GM23338 (cell line): ENCODE measurements around the gene CEBPE. TPM values are rescaled to one million over a fixed set of nuclear protein-coding genes. Genes with fewer than 3 reads are reported as not detected.

ENCODE experiments used
- ATAC-seq: fragments of 200-7000 bp; cut with Tn5 transposase; 3 replicates; pipeline ENCODE4 v1.9.1; 2020
- DNase-seq: peaks from one replicate; pipeline ENCODE4 v3.0.0-alpha.2; 2015; ENCODE audit warnings: low spot score
- H2AFZ ChIP-seq: fragments of 200-600 bp; sonication (generic); 2 replicates; pipeline ENCODE4 v1.8.0; 2016; ENCODE audit warnings: antibody characterized with exemption, mild to moderate bottlenecking, moderate library complexity
- H3F3A ChIP-seq: fragments of 200-600 bp; sonication (generic); replicated peaks from 2 replicates; pipeline ENCODE4 v1.8.0; 2017; ENCODE audit warnings: antibody characterized with exemption, mixed run types, low read depth
- H3K27ac ChIP-seq: fragments of 200-600 bp; sonication (generic); 2 replicates; pipeline ENCODE4 v1.6.1; 2016; ENCODE audit warnings: low read depth
- H3K27me3 ChIP-seq: fragments of 200-600 bp; sonication (generic); 2 replicates; pipeline ENCODE4 v1.8.0; 2016; ENCODE audit warnings: mild to moderate bottlenecking, mixed run types, moderate library complexity; ENCODE audit not compliant: insufficient read depth
- H3K36me3 ChIP-seq: fragments of 200-600 bp; sonication (generic); 2 replicates; pipeline ENCODE4 v1.8.0; 2016; ENCODE audit warnings: mild to moderate bottlenecking; ENCODE audit not compliant: insufficient read depth
- H3K4me1 ChIP-seq: fragments of 200-600 bp; sonication (generic); 2 replicates; pipeline ENCODE4 v1.8.0; 2016; ENCODE audit warnings: mild to moderate bottlenecking, moderate library complexity; ENCODE audit not compliant: insufficient read depth
- H3K4me2 ChIP-seq: fragments of 200-600 bp; sonication (generic); 2 replicates; pipeline ENCODE4 v1.7.1; 2017; ENCODE audit warnings: mixed run types
- H3K4me3 ChIP-seq: fragments of 200-600 bp; sonication (generic); 2 replicates; pipeline ENCODE4 v1.6.1; 2016; ENCODE audit warnings: mixed run types
- H3K79me2 ChIP-seq: fragments of 200-600 bp; sonication (generic); replicated peaks from 2 replicates; pipeline ENCODE4 v1.8.0; 2017; ENCODE audit warnings: mild to moderate bottlenecking; ENCODE audit not compliant: insufficient read depth
- H3K9me2 ChIP-seq: fragments of 200-600 bp; sonication (generic); 2 replicates; pipeline ENCODE4 v1.8.0; 2017; ENCODE audit not compliant: insufficient read depth
- H4K20me1 ChIP-seq: fragments of 200-600 bp; sonication (generic); replicated peaks from 2 replicates; pipeline ENCODE4 v1.8.0; 2017; ENCODE audit warnings: mild to moderate bottlenecking; ENCODE audit not compliant: insufficient read depth
- H3K27ac Mint-ChIP-seq: 2 replicates; pipeline ENCODE4 v1.8.0; 2020; ENCODE audit warnings: inconsistent platforms, mild to moderate bottlenecking, moderate library complexity, mixed read lengths
- H3K27me3 Mint-ChIP-seq: 3 replicates; pipeline ENCODE4 v1.8.0; 2022; ENCODE audit warnings: low read depth, mild to moderate bottlenecking, moderate library complexity, mixed read lengths, inconsistent platforms; ENCODE audit not compliant: insufficient read depth, poor library complexity
- H3K36me3 Mint-ChIP-seq: 3 replicates; pipeline ENCODE4 v1.8.0; 2021; ENCODE audit warnings: low read depth, mild to moderate bottlenecking, inconsistent platforms, moderate library complexity, mixed read lengths
- H3K4me1 Mint-ChIP-seq: 3 replicates; pipeline ENCODE4 v1.8.0; 2020; ENCODE audit warnings: mild to moderate bottlenecking, inconsistent platforms, mixed read lengths
- H3K4me3 Mint-ChIP-seq: 3 replicates; pipeline ENCODE4 v1.8.0; 2021; ENCODE audit warnings: moderate library complexity, mild to moderate bottlenecking, inconsistent platforms, mixed read lengths
- H3K9me3 Mint-ChIP-seq: 3 replicates; pipeline ENCODE4 v1.8.0; 2020; ENCODE audit warnings: moderate library complexity, mild to moderate bottlenecking, inconsistent platforms, mixed read lengths
- CREB1 ChIP-seq: fragments of 250-450 bp; sonication (Bioruptor Pico); IDR thresholded peaks from 2 replicates; pipeline ENCODE4 v1.5.0; 2020; ENCODE audit warnings: low read depth, mild to moderate bottlenecking, moderate library complexity
- CTCF ChIP-seq, 2 experiments: fragments of 200-600 bp in 1 of 2; sonication (generic) in 1 of 2; conservative IDR thresholded peaks; 2 replicates each; pipeline versions ENCODE4 v1.5.1 to v1.6.1; 2016 to 2017; ENCODE audit warnings: antibody characterized with exemption in 2 of 2, low read depth in 2 of 2, mild to moderate bottlenecking in 2 of 2, moderate library complexity in 1 of 2
- ETS1 ChIP-seq: IDR thresholded peaks from 2 replicates; pipeline ENCODE4 v1.6.1; 2016; ENCODE audit warnings: antibody characterized with exemption
- EZH2 ChIP-seq: fragments of 200-600 bp; sonication (generic); IDR thresholded peaks from one replicate; pipeline ENCODE4 v1.8.0; 2017; ENCODE audit warnings: antibody characterized with exemption, mild to moderate bottlenecking, low read depth; ENCODE audit not compliant: unreplicated experiment
- EZH2phosphoT487 ChIP-seq: fragments of 200-600 bp; sonication (generic); IDR thresholded peaks from one replicate; pipeline ENCODE4 v1.8.1; 2018; ENCODE audit warnings: antibody characterized with exemption; ENCODE audit not compliant: unreplicated experiment
- JUNB ChIP-seq: IDR thresholded peaks from one replicate; pipeline ENCODE4 v1.6.1; 2016; ENCODE audit warnings: antibody characterized with exemption; ENCODE audit not compliant: unreplicated experiment
- NANOG ChIP-seq: IDR thresholded peaks from 2 replicates; pipeline ENCODE4 v1.6.1; 2016; ENCODE audit warnings: antibody characterized with exemption, borderline replicate concordance
- POLR2AphosphoS5 ChIP-seq: IDR thresholded peaks from 2 replicates; pipeline ENCODE4 v1.6.1; 2016; ENCODE audit warnings: antibody characterized with exemption, low read depth
- REST ChIP-seq: IDR thresholded peaks from one replicate; pipeline ENCODE4 v1.6.1; 2018; ENCODE audit warnings: antibody characterized with exemption; ENCODE audit not compliant: unreplicated experiment
- STAT1 ChIP-seq: IDR thresholded peaks from one replicate; pipeline ENCODE4 v1.6.1; 2016; ENCODE audit warnings: antibody characterized with exemption; ENCODE audit not compliant: unreplicated experiment
- ZNF114 ChIP-seq: fragments of 250-450 bp; sonication (Bioruptor Pico); IDR thresholded peaks from 2 replicates; pipeline ENCODE4 v1.5.0; 2020; ENCODE audit warnings: mild to moderate bottlenecking, moderate library complexity
- ZNF331 ChIP-seq: fragments of 250-450 bp; sonication (Bioruptor Pico); IDR thresholded peaks from 2 replicates; pipeline ENCODE4 v1.5.0; 2020; ENCODE audit warnings: low read depth, mild to moderate bottlenecking, moderate library complexity
- polyA plus RNA-seq: library from polyadenylated mRNA; unstranded; fragments of >200 nt; fragmentation: Nextera tagmentation; extraction: Ambion mirVana; gene quantifications from 2 replicates; pipeline ENCODE4 v1.2.1, GENCODE V29; 2016
- total RNA-seq: library from RNA; depleted of rRNA; stranded (reverse); fragments of >200 nt; shearing (Covaris generic); gene quantifications from 2 replicates; pipeline ENCODE4 v1.2.3, GENCODE V29; 2014

CEBPE gene
- total and polyA plus RNA-seq, 2 experiments from 2014 or later = not detected

GRCh38 chr14:23121361-23121771 is 2.3 kb upstream of the CEBPE start (continued):
- TF ChIP-seq POLR2AphosphoS5 = no peak
- no peak for TF ChIP-seq ZNF114
- TF ChIP-seq EZH2 = no peak
- TF ChIP-seq JUNB = no peak
- no peak for TF ChIP-seq CTCF (conservative IDR thresholded peaks at IDR 0.05; ENCODE audit: low read depth in 2 of 2)
- TF ChIP-seq STAT1 = no peak
- no peak for TF ChIP-seq REST
- no peak for TF ChIP-seq ZNF331
- TF ChIP-seq CREB1 (CRISPR knock-in tag) = no peak
- TF ChIP-seq EZH2phosphoT487 = no peak
- TF ChIP-seq ETS1 = no peak
- TF ChIP-seq NANOG = no peak

GRCh38 chr14:23120541-23121251 is 1.6 kb upstream of the CEBPE start:
- no peaks in the 10 kb centered on the region for H3K36me3 ChIP-seq
- H2AFZ ChIP-seq = no peak overlapping the region
- no peaks in the 10 kb centered on the region; the same call in 1 of the 3 replicates for H3K36me3 Mint-ChIP-seq
- no peaks in the 10 kb centered on the region; the same call in 2 of the 3 replicates for H3K9me3 Mint-ChIP-seq
- peaks cover 55% of the 10 kb centered on the region for H3K4me1 Mint-ChIP-seq
- H3K27me3 Mint-ChIP-seq = peaks cover 22% of the 10 kb centered on the region
- H4K20me1 ChIP-seq = no peaks in the 10 kb centered on the region
- no peaks in the 10 kb centered on the region; the same call in 1 of the 2 replicates for H3F3A ChIP-seq
- peak overlapping the region; percentile 6; the same call in 1 of the 3 replicates for H3K4me3 Mint-ChIP-seq
- TF ChIP-seq REST (no peak), CTCF (conservative IDR thresholded peaks at IDR 0.05; ENCODE audit: low read depth in 2 of 2) (peak; percentile 100)
- H3K4me3 ChIP-seq = no peak overlapping the region
- peak; percentile 95 for DNase-seq
- H3K27ac Mint-ChIP-seq = 0 out of 2 replicates have a peak overlapping the region, but pooled peaks have one; percentile 40
- no peaks in the 10 kb centered on the region for H3K27me3 ChIP-seq
- H3K4me1 ChIP-seq = peaks cover 40% of the 10 kb centered on the region
- ATAC-seq = peak; percentile 87
- no peak overlapping the region for H3K4me2 ChIP-seq
- H3K27ac ChIP-seq = no peak overlapping the region
- no peaks in the 10 kb centered on the region for H3K79me2 ChIP-seq
- no peaks in the 10 kb centered on the region for H3K9me2 ChIP-seq
